EL (cell line): ENCODE data around the gene SAMMSON.

ENCODE experiments used
- DNase-seq: peaks from one replicate; pipeline ENCODE4 v3.0.0-alpha.2; 2016

SAMMSON gene

GRCh38 chr3:69999140-70000027 lies at the start of gene SAMMSON:
SAMMSON (plus strand) TSS chr3:69999733.
- peak; percentile 48 for DNase-seq

GRCh38 chr3:69951616-69952015 lies 47.9 kb upstream of the SAMMSON start:
- DNase-seq, result no peak

- DNase-seq, result no peak
These were observed 40.0 kb upstream of the SAMMSON start for GRCh38 chr3:69959581-69959980.

GRCh38 chr3:69961706-69962439 lies 37.7 kb upstream of the SAMMSON start:
- no peak for DNase-seq

GRCh38 chr3:69963643-69964042 lies 35.9 kb upstream of the SAMMSON start:
- DNase-seq, result no peak

- DNase-seq, result no peak
These were observed 32.4 kb upstream of the SAMMSON start for GRCh38 chr3:69967156-69967555.

GRCh38 chr3:69970827-69971226 lies 28.7 kb upstream of the SAMMSON start:
- no peak for DNase-seq

- no peak for DNase-seq
These were observed 26.9 kb upstream of the SAMMSON start for GRCh38 chr3:69972672-69973071.

GRCh38 chr3:69976021-69976420 lies 23.5 kb upstream of the SAMMSON start:
- no peak for DNase-seq

GRCh38 chr3:69983546-69984265 lies 15.8 kb upstream of the SAMMSON start:
- no peak for DNase-seq

GRCh38 chr3:69985266-69985665 lies 14.3 kb upstream of the SAMMSON start:
- DNase-seq, result no peak

- DNase-seq, result no peak
These were observed 13.1 kb upstream of the SAMMSON start for GRCh38 chr3:69986419-69986818.

GRCh38 chr3:69987833-69988232 lies 11.7 kb upstream of the SAMMSON start:
- no peak for DNase-seq

GRCh38 chr3:69993757-69994156 lies 5.8 kb upstream of the SAMMSON start:
- DNase-seq, result no peak

- DNase-seq, result no peak
These were observed 4.6 kb upstream of the SAMMSON start for GRCh38 chr3:69994919-69995318.

GRCh38 chr3:69997631-69998307 lies 1.8 kb upstream of the SAMMSON start:
- no peak for DNase-seq

GRCh38 chr3:69998759-69999139 lies 784 bp upstream of the SAMMSON start:
- peak; percentile 1 for DNase-seq

- no peak for DNase-seq
These were observed 486 bp downstream of the SAMMSON start for GRCh38 chr3:70000028-70000410.

GRCh38 chr3:70000563-70001081 lies 1.1 kb downstream of the SAMMSON start:
- DNase-seq, result no peak

GRCh38 chr3:70003119-70003518 lies 3.6 kb downstream of the SAMMSON start:
- DNase-seq, result no peak

GRCh38 chr3:70006089-70006488 lies 6.6 kb downstream of the SAMMSON start:
- DNase-seq, result no peak

GRCh38 chr3:70010346-70010745 lies 10.8 kb downstream of the SAMMSON start:
- DNase-seq, result no peak

GRCh38 chr3:70011582-70011981 lies 12.0 kb downstream of the SAMMSON start:
- DNase-seq, result no peak
